ENCODE results near the gene PARP4. TPM values are rescaled to one million over a fixed set of nuclear protein-coding genes. Genes with fewer than 3 reads are reported as not detected.

PARP4 gene
- total RNA-seq (2022; extraction: Qiagen RNA extraction; ENCODE audit: low read depth), result 32.6 to 43.4 TPM (median 39.9 TPM) in 5 replicates

GRCh38 chr13:24512197-24512907 lies at the start of gene PARP4:
PARP4 (minus strand) TSS chr13:24512778; CDS start chr13:24503776, 9,002 bp downstream.

Other genes with a start within 250 kb of the PARP4 start
- not detected in 5 replicates for gene C1QTNF9, start 203.2 kb downstream of the PARP4 start, total RNA-seq (2022; extraction: Qiagen RNA extraction; ENCODE audit: low read depth)
- not detected in 5 replicates for gene ATP12A, start 167.6 kb upstream of the PARP4 start, total RNA-seq (2022; extraction: Qiagen RNA extraction; ENCODE audit: low read depth)